ENCODE results near the gene FBN3.

FBN3 gene

GRCh38 chr19:8148410-8149260 lies 757 bp downstream of the FBN3 start:
- no peak for DNase-seq

DNA sequence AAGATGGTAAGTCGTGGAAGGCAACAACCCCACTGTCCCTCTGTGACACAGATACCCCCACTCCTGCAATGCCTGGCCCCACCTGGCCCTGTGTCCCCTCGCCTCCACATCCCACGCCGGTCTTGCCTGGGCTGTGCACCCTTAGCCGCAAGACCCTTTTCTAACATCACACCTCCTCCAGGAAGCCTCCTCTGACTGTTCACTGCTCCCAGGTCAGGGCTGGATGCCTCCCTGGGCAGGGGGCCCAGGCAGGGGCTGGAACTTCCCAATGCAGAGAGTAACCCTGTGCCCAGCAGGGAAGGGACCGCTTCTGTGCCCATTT lies 1.3 kb downstream of the FBN3 start:
- no peak for DNase-seq

DNA sequence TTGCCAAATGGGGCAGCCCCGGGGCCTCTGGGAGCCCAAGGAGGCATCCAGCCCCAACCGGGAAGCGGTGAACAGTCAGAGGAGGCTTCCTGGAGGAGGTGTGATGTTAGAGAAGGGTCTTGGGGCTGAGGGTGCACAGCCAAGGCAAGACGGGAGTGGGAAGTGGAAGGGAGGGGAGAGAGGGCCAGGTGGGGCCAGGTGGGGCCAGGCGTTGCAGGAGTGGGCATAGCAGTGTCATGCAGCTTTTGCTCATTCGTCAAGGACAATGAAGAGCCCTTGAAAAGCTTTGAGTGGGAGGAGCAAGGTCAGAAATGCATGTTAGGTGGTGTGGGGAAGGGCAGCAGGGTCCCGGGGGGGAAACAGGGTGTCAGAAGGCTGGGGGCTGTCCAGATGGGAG lies 1.8 kb downstream of the FBN3 start:
- DNase-seq = no peak

GRCh38 chr19:8146877-8147581 lies 2.4 kb downstream of the FBN3 start:
- DNase-seq = no peak

GRCh38 chr19:8144273-8144995 lies 5.0 kb downstream of the FBN3 start:
- DNase-seq = no peak

- DNase-seq = no peak
Observed at GRCh38 chr19:8143041-8143440, 6.4 kb downstream of the FBN3 start.

DNA sequence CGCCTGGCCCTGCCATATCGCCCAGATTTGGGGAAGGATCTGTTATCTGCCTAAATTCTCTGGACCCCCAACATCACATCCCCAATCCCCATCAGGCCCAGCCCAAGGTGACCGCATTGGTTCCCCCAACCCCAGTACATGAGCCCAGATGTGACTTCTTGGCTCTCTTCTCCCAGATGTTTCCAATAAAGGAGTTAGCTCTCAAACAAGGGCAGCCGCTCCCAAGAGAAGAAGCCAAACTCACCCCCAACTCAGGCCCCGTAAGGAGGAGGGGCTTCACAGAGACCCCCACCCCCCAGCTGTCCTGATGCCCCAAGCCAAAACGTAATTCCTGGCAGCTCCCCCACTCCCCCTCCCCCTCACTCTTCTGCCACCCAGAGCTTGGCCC lies 6.9 kb downstream of the FBN3 start:
- no peak for DNase-seq

DNA sequence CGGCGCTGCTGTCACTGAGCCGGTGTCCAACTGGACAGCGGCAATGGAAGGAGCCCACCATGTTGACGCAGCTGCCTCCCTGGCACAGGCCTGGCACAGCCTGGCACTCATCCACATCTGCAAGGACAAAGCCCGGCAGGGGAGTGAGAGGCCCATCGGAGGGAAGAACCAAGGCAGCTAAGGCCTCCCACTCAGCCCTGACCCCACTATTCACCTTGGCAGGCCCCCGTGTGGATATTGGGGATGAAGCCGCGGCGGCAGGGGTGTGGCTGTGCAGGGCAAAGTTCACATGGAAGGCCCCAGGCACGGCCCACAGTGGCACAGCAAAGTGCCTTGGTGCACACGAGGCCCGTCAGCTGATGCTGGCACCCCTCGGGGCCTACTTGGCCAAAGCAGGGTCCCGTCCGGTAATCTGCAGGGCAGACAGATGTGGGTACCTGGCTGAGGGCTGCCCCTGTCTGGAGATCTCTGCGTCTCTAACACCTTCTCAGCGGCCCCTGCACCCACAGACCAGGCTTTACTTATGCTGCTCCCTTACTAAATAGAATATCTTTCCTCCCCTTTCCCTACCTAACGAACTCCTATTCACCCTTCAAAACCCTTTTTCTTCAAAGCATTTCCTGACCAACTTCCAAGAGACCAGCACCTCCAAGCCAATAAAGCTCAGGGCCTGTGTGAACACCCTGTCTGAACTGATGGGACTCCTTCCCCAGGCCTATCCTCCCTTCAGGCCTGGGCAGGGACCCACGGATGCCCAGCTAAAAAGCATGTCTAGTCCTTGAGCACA lies 7.5 kb downstream of the FBN3 start:
- DNase-seq = no peak

DNA sequence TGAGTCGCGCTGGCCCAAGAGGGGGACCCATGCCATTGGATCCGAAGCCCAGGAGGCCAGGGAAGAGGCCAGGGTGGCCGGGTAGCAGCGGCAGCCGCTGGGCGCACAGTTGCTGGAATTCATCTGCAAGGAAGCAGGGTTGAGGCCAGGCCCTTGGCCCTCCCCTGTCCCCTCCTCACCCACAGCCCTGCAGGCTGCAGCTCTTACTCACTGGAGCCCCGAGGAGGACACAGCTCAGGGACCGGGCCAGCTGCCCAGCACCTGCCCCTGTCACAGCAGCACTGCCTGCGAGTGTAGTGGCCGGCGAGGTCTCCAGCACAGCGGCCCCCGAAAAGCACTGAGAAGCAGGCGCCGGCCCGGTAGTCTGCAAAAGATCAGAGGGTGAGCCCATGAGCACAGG lies 11.2 kb downstream of the FBN3 start:
- DNase-seq = no peak

GRCh38 chr19:8137425-8137824 lies 12.0 kb downstream of the FBN3 start:
- DNase-seq = no peak

- no peak for DNase-seq
Observed at GRCh38 chr19:8135946-8136618, 13.3 kb downstream of the FBN3 start.

DNA sequence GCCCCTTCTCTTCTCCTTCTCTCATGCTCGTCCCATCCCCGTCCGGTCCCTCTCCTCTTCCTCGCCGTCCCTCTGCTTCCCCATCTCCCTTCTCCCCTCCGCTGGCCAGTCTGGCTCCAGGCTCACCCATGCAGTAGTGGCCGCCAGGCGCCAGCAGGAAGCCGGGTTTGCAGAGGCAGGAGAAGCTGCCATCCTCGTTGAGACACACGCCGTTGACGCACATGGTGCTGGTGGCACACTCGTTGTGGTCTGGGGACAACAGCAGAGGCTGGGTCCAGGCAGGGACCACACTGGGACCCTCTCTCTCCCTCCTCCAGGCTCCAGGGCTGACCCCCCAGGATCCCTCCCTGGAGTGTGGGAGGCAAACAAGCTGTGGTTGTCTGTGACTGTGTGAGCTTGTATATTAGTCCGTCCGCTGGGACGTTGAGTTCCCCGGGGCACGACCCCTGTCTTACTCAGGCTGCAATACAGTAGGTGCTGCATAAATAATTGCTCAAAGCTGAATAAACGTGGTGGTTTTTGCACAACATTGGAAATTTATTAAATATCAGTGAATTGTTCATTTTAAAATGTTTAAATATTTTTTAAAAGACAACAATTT lies 16.4 kb downstream of the FBN3 start:
- DNase-seq = no peak

GRCh38 chr19:8131517-8131916 lies 17.9 kb downstream of the FBN3 start:
- no peak for DNase-seq

DNA sequence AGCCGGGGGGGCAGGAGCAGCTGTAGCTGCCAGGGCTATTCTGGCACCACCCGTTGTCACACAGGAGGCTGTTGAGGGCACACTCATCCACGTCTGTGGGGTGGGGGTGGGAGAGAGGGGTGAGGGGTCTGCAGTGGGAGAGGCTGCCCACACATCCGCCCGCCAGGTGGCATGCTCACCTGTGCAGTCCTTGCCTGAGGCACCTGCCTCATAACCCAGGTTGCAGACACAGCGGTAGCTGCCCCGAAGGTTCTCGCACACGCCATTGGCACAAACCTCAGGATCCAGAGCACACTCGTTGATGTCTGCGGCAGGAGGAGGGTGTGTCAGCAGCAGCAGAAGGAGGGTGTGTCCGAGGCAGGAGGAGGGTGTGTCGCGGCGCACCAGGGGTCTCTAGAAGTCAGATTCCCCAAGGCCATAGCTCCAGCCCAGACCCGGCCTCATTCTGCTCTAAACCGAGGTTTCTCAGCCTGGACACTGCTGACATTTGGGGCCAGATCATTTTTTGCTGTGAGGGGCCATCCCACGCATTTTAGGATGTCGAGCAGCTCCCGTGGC lies 20.3 kb downstream of the FBN3 start:
- DNase-seq = no peak

GRCh38 chr19:8128551-8128950 lies 20.8 kb downstream of the FBN3 start:
- DNase-seq = no peak

DNA sequence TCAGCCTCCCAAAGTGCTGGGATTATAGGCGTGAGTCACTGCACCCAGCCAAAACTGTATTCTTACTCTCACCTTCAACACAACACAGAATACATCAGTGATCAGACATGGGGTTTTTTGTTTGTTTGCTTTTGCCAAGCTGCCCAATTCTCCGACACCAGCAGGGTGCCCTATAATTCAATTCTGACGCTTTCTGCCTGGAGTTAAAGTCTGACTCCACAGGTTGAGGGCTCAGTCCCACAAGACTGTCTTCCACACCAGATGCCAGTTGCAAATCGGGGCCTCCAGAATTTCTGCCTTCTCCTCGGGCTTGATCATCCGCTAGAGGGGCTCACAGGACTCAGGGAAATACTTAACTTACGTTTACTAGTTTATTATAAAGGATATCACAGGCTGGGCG lies 22.1 kb downstream of the FBN3 start:
- DNase-seq = no peak

DNA sequence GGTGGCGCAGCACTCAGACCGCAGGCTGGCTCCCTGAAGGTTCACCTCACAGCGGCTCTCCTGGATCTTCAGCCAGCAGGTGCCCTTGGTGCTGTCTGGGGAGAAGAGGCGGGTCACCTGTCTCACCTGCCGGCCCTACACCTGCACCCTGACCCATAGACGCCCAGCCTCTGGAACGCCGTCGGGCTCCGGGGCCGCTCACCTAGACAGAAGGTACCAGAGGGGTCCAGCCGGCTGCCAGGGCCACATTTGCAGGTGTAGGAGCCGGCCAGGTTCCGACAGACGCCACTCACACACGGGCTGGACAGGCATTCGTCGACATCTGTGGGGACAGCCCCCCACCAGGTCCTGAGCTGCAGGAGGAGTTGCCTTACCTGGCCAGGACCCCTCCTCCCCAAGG lies 22.9 kb downstream of the FBN3 start:
- no peak for DNase-seq

- DNase-seq = no peak
Observed at GRCh38 chr19:8126008-8126407, 23.4 kb downstream of the FBN3 start.

DNA sequence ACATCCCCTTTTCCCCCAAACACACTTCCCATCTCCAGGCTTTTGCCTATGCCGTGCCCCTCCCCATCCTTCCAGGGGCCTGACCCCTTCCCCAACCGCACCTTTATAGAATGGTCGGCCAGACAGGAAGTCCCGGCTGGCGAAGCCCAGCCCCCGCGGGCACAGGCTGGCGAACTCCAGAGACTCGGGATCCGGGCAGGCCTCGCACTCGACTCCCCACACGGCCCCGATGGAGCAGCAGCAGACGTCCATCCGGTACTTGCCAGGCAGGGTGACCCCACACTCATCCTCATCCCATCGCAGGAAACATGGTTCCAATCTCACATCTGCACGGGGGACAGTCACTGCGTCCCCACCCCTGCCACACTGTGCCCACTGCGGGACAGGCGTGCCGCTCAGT lies 25.7 kb downstream of the FBN3 start:
- no peak for DNase-seq

DNA sequence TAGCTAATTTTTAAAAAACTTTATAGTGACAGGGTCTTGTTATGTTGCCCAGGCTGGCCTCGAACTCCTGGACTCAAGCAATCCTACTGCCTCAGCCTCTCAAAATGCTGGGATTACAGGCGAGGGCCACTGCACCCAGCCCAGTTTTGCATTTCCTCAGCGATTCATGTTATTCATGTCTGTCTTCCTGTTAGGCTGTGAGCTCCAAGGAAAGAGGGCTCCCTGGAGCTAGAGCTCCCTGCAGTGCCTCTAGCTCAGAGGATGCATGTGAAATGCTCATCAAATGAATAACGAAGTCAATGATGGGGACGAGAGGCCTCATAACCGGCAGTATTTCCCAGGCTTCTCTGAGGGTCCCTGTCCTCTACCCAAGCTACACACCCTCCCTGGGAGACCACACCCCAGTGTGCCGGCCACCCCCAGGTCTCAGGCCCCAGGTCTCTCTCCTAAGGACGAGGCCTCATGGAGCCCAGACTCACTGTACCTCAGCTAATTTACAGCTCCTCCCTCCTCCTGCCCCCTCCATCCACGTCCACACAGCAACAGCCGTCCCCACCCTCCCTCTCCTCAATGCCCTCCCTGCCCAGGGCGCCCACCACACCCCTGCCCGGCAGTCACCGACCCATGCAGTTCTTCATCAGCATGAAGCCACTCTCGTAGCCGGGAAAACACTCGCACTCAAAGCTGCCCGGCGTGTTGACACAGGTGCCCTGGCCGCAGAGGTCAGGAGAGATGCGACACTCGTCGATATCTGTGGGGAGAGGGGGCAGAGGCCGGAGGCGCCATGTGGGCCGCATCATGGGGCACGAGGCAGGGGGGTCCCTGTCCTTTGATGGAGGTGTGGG lies 28.5 kb downstream of the FBN3 start:
- DNase-seq = no peak

DNA sequence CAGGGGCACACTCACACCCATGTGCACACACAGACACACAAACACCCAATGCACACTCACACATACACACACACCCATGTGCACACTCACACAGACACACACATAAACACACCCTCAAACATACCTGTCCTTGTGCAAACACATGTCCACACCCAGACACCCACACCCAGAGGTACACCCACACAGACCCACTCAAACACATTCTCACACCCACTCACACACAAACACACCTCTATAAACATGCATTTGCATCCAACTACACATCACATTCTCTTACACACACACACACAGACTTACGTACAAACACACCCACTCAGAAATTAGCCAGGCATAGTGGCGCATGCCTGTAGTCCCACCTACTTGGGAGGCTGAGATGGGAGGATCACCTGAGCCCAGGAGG lies 31.4 kb downstream of the FBN3 start:
- DNase-seq = no peak
